NCI-H2171 treated with DMSO at 0.1 percent for 48 hours (cell line): ENCODE data around the gene SNAP29.
A peak's percentile ranks its signal among the peaks of the same experiment; 100 is the strongest.
"Not testable (repeated sequence)": the region's sequence is repeated elsewhere in the genome, so short reads cannot be mapped to it uniquely, and the experiment has no call there.

ENCODE experiments used
- DNase-seq: peaks from one replicate; lab custom pipeline; 2025; lab: John Stamatoyannopoulos, UW

The SNAP29 gene

GRCh38 chr22:20836987-20837823, 21.6 kb upstream of the SNAP29 start:
- DNase-seq = no peak

DNA sequence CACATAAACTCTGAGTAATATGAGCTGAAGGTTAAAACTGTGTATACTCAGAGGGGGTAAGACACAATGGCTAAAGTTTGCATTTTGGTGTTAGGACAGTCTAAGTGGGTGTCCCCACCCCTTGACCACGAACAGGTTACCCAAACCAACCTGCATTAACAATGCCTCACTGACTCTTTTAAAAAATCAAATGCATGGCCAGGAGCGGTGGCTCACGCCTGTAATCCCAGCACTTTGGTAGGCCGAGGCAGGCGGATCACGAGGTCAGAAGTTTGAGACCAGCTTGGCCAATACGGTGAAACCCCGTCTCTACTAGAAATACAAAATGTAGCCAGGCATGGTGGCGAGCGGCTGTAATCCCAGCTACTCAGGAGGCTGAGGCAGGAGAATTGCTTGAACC, 19.5 kb upstream of the SNAP29 start:
- not testable (repeated sequence) for DNase-seq

DNA sequence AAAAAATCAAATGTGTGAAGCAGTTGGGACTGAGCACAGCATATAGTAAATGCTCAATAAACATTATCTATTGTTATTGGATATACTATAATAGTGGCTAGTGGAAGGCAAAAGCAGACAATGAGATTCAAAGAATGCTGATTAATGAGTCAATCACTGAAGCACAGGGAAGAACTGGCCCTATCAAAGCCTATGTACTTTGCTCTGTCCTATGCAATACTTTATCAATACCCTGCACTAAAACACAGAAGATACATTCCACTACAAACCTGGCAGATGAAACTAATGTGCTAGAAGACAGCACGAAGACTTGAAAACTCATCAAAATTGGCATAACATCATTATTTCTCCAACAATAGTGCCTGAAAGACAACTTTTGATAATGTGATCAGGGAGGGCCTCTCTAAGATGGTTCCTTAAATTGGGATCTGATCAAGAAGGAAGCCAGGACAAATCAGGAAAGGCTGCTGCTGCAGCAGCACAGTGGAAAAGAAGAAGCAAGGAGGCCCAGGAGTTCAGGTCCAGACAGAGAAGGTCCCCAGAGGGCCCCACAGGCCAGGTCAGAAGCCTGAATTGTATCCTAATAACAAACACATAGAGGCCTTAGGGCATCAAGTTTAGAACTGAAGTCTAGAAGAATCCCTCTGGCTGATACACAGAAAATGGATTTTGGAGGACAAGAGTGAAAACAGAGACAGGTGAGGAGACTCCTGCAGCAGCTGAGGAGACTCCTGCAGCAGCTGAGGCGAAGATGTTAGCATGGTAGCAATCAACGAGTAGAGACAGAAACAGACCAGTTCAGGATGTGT, 18.8 kb upstream of the SNAP29 start:
- no peak for DNase-seq

DNA sequence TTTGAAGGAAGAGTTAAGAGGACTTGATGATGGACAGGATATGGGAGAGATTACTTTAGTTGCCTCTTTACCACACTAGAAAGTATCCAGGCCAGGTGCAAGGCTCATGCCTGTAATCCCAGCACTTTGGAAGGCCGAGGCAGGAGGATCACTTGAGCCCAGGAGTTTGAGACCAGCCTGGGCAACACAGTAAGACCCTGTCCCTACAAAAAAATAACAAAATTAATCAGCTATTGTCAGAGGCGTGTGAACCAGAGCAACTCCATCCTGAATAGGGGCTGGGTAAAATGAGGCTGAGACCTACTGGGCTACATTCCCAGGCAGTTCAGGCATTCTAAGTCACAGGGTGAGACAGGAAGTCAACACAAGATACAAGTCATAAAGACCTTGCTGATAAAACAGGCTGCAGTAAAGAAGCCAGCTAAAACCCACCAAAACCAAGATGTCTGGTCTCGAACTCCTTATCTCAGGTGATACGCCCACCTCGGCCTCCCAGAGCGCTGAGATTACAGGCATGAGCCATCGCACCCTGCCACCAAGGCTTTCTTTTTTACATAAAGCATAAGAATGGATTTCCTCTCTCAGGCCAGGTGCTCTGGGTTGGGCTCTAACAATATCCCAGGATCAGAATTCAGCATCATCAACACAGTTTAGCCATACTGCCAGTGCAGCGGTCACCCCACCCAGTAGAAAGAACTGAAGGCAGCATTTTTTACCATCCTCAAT, 18.0 kb upstream of the SNAP29 start:
- no peak for DNase-seq

GRCh38 chr22:20843501-20843900, 15.3 kb upstream of the SNAP29 start:
- DNase-seq = no peak

- DNase-seq = no peak
These were observed 14.5 kb upstream of the SNAP29 start for GRCh38 chr22:20844055-20845037.

DNA sequence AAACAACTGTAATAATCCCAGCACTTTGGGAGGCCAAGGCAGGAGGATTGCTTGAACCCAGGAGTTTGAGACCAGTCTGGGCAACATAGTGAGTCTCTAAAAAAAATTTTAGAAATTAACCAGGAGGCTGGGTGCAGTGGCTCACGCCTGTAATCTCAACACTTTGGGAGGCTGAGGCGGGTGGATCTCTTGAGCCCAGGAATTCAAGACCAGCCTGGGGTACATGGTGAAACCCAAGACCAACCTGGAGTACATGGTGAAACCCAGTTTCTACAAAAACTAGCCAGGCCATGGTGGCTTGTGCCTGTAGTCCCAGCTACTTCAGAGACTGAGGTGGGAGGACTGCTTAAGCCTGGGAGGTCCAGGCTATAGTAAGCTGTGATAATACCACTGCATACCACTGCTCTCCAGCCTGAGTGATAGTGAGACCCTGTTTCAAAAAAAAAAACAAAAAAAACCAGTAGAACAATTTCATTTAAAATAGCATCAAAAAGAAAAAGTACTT, 11.4 kb upstream of the SNAP29 start:
- DNase-seq = no peak

GRCh38 chr22:20852076-20852475, 6.7 kb upstream of the SNAP29 start:
- peak; percentile 46 for DNase-seq

GRCh38 chr22:20852503-20852902, 6.3 kb upstream of the SNAP29 start:
- DNase-seq = no peak

GRCh38 chr22:20853236-20853660, 5.6 kb upstream of the SNAP29 start:
- no peak for DNase-seq

DNA sequence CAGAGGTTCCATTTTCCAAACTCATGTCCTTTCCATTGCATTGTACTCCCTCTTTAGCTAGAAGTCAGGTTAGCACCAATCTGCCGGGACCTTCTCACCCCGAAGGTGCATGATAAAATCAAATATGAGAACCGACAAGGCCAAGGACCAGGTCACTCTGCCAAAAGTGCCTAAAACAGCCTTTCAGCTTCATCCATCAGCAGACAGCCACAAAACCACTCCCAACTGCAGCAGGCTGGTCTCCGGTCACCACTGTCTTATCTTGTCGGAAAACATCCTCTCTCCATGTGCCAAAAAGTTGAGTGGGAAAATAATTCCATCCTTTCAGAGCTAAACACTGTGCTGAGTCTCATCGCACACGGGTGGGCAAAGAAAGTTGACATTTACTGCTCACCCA, 1.6 kb upstream of the SNAP29 start:
- DNase-seq = no peak

DNA sequence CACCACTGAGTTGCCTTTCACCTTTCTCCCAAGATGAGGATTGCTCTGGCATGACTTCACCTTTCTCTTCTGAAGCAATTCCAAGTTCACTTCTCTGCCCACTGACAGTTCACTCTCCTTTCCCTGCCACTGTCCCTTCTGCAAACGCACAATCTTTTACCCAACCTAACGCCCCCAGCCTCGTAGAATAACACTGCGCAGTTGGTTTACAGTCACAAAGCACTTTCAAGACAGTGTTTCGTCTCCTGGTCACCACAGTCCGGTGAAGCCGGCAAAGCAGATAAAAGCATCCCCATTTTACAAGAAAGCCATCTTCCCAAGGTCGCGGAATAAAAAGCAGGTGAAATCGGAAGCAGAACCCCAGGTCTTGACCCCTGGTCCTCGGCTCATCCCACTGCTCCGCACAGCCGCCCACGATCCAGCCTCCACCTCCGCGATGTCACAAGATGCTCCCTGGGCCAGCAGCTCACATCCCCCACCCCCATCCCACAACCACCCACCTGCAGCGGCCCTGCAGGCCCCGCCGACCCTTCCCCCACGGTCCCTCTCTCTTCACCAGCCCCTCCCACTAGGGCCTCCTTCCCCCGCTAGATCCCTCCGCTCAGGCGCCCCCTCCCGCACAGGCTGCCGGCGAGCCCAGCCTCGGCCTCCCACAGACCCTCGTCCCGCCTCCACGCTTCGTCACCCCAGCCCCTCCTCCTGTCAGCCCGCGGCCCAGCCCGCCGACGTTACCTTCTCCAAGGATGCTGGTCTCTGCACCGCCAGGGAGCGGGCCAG, 781 bp upstream of the SNAP29 start:
- DNase-seq = peak; percentile 86

DNA sequence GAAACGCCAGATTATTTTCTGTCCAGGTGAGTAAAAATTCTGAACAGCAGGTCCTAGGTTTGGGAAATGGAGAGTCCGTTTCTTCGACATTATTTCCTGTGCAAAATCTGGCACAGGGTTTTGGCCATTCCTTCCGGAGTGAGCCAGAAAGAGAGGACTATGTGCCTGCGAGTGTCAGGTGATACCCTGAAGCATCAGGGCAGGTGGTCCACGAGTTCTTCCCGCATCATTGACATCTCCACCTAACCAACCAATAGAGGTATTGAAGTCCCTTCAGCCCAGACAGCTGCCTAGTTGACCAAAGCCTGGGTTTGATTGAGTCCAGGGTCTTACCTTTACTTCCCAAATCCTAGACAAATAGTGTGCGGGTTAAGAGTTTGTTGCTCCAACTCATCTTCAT, 808 bp downstream of the SNAP29 start:
- DNase-seq = no peak

DNA sequence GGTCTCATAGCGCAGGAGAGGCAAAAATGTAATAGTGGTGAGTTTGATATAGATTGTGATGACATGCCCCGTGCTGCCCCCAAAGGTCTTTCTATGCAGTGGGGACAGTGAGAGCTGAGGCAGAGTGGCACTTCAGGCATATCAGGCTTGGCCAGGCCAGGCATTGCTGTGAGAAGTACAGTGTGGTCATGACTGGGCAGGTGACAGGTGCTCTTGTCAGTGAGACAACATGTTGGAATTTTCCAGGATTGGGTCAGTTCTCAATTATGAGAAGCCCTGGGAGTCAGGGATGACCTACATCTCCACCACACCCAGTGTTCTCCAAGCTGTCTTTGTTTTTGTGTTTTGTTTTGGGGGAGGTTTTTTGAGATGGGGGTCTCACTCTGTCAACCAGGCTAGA, 3.7 kb downstream of the SNAP29 start:
- no peak for DNase-seq

DNA sequence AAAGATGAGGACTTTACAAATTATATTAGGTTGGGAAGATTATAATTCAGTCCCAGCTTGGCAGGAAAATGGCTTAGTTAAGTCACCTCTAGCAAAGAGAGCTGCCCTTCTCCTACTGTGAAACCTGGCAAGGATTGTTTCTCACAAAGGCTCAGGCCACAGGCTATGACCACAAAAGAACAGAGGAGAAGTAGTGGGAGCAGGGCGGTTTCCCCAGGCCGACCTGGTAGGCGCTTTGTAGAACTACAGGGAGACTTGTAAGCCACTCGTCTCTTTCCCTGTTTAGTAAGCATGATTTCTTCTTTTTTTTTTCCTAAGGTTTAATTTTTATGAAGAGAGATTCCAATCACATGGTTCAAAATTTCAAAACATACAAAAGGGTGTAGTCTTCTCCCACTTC, 4.6 kb downstream of the SNAP29 start:
- DNase-seq = no peak

GRCh38 chr22:20864186-20864908, 5.5 kb downstream of the SNAP29 start:
- no peak for DNase-seq

DNA sequence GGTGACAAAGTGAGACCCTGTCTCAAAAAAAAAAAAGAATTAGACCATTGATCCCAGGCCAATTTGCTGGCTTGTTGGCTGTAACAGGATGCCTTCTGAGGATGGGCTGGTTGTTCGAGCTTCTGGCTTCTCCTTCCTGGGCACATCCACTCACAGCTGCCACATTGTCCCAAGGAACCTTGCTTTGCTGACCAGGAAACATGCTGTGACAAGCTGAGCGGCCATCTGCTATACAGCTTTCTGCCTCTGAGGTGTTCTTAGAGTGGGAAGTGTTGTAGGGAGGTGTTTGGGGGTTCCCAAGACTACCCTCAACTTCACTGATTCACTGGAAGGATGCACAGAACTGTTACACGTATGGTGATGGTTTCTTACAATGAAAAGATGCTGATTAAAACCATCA, 6.5 kb downstream of the SNAP29 start:
- no peak for DNase-seq

- peak; percentile 77 for DNase-seq
These were observed 7.2 kb downstream of the SNAP29 start for GRCh38 chr22:20865875-20866445.

GRCh38 chr22:20866736-20867135, 7.9 kb downstream of the SNAP29 start:
- DNase-seq = no peak
